ENCODE results near the gene SYNDIG1. TPM values are rescaled to one million over a fixed set of nuclear protein-coding genes. Genes with fewer than 3 reads are reported as not detected.
"Not testable (repeated sequence)": the region's sequence is repeated elsewhere in the genome, so short reads cannot be mapped to it uniquely, and the experiment has no call there.

Gene SYNDIG1
- polyA plus RNA-seq, 2 of the 4 experiments (the other 2 are of a cell fraction), result 0.96 to 2.6 TPM

- CTCF ChIA-PET, result interaction anchor here (1.2 to 2.6 kb wide), 3 partner anchors 13 to 160 kb away, joined by 4 to 13 read pairs (median 4); no protein-coding TSS in a partner anchor
- POLR2A ChIA-PET, result no interaction called here
- WGBS (ENCODE audit: missing lambda C conversion rate), result 42% methylated on average over 1 of the region's 1 CpG
- FAIRE-seq (peak; percentile 73), ATAC-seq (no peak), DNase-seq (ENCODE audit: low read depth in 1 of 2, low spot score in 1 of 2) (no peak)
- no peak overlapping the region for H3K4me2 ChIP-seq
- no peaks in the 10 kb centered on the region for H3K9me3 ChIP-seq
- no peak overlapping the region for H3K4me3 ChIP-seq
- no peak for TF ChIP-seq POLR2A (IDR thresholded peaks at IDR 0.05; ENCODE audit: low read length)
- TF ChIP-seq E2F6 (IDR thresholded peaks at IDR 0.05; ENCODE audit: borderline replicate concordance, low read depth), result no peak
- TF ChIP-seq MAFK (IDR thresholded peaks at IDR 0.05; ENCODE audit: partially characterized antibody), result peak; percentile 71
- no peak for TF ChIP-seq ATOH8 (CRISPR knock-in tag; IDR thresholded peaks at IDR 0.05; ENCODE audit: low read depth)
- TF ChIP-seq NFE2L2 (conservative IDR thresholded peaks at IDR 0.05; ENCODE audit: low read length), result no peak
- no peak for TF ChIP-seq RNF2 (IDR thresholded peaks at IDR 0.05; ENCODE audit: borderline replicate concordance, low read depth)
- TF ChIP-seq GATA3 (IDR thresholded peaks at IDR 0.05; ENCODE audit: borderline replicate concordance), result peak; percentile 57
- no peak for TF ChIP-seq ESRRA (IDR thresholded peaks at IDR 0.05; ENCODE audit: borderline replicate concordance, low read length)
- TF ChIP-seq HOXB5 (CRISPR knock-in tag; IDR thresholded peaks at IDR 0.05), result no peak
- H3K4me1 ChIP-seq, result peaks cover 6% of the 10 kb centered on the region; the same call in 1 of the 3 replicates
- H3K27ac ChIP-seq, result no peak overlapping the region
Observed at GRCh38 chr20:24620937-24621519, 151.6 kb downstream of the SYNDIG1 start.

GRCh38 chr20:24622856-24623255 is 153.4 kb downstream of the SYNDIG1 start:
- TF ChIP-seq MAZ (IDR thresholded peaks at IDR 0.05; ENCODE audit: borderline replicate concordance, low read depth, low read length) (no peak), REST (IDR thresholded peaks at IDR 0.05) (no peak), EP300 (IDR thresholded peaks at IDR 0.05) (no peak), RCOR1 (IDR thresholded peaks at IDR 0.05; ENCODE audit: low read depth, low read length) (no peak), ATOH8 (CRISPR knock-in tag; IDR thresholded peaks at IDR 0.05; ENCODE audit: low read depth) (no peak), KDM1A (IDR thresholded peaks at IDR 0.05; ENCODE audit: low read depth) (no peak), POLR2A (IDR thresholded peaks at IDR 0.05; ENCODE audit: low read length) (no peak)

GRCh38 chr20:24626141-24626540 is 156.7 kb downstream of the SYNDIG1 start:
- FAIRE-seq; H3K4me1 ChIP-seq; H3K9me3 ChIP-seq; H3K4me2 ChIP-seq; CTCF ChIA-PET; H3K4me3 ChIP-seq; ATAC-seq; DNase-seq (ENCODE audit: low read depth in 1 of 2, low spot score in 1 of 2); POLR2A ChIA-PET; H3K27ac ChIP-seq: not testable (repeated sequence)
- 96% methylated on average over 8 of the region's 29 CpGs for WGBS (ENCODE audit: missing lambda C conversion rate)

More at GRCh38 chr20:24622856-24623255, 153.4 kb downstream of the SYNDIG1 start:
- ChIA-PET CTCF (interaction anchor here (0.6 kb wide), 1 partner anchor 458 kb away, joined by 3 read pairs; no protein-coding TSS in a partner anchor), POLR2A (no interaction called here)
- DNase-seq (ENCODE audit: low read depth in 1 of 2, low spot score in 1 of 2) (no peak), FAIRE-seq (no peak), ATAC-seq (no peak)
- peaks cover 6% of the 10 kb centered on the region; the same call in 1 of the 3 replicates for H3K4me1 ChIP-seq
- H3K4me2 ChIP-seq, result no peak overlapping the region
- no peak overlapping the region for H3K27ac ChIP-seq
- no peak overlapping the region for H3K4me3 ChIP-seq
- no peaks in the 10 kb centered on the region for H3K9me3 ChIP-seq
- WGBS (ENCODE audit: missing lambda C conversion rate), result 81% methylated on average over 3 of the region's 3 CpGs
